Esophagus muscularis mucosa (tissue), 4 donors: ENCODE results near the gene DEPDC5. TPM values are rescaled to one million over a fixed set of nuclear protein-coding genes. Genes with fewer than 3 reads are reported as not detected.

Source experiments
- DNase-seq: peaks from one replicate; pipeline ENCODE4 v3.0.0-alpha.2; 2017; ENCODE audit errors: extremely low spot score
- H3K27ac ChIP-seq, 4 donors: fragments of 200-600 bp; sonication (generic); replicated peaks in 1 of 4; 1 replicate in 3 of 4; 2 replicates in 1 of 4; pipeline ENCODE4 v1.5.1; 2016 to 2019; ENCODE audit warnings: mild to moderate bottlenecking in 1 of 4
- H3K27me3 ChIP-seq, 4 donors: fragments of 200-600 bp; sonication (generic); one replicate each; pipeline versions ENCODE4 v1.5.1 to v1.6.0; 2016 to 2019
- H3K36me3 ChIP-seq, 4 donors: fragments of 200-600 bp; sonication (generic); one replicate each; pipeline ENCODE4 v1.5.1; 2016 to 2019
- H3K4me1 ChIP-seq, 4 donors: fragments of 200-600 bp; sonication (generic); one replicate each; pipeline ENCODE4 v1.5.1; 2016 to 2019
- H3K4me3 ChIP-seq, 4 donors: fragments of 200-600 bp; sonication (generic); 1 replicate in 2 of 4; 2 replicates in 2 of 4; pipeline ENCODE4 v1.5.1; 2016 to 2019; ENCODE audit warnings: mild to moderate bottlenecking in 4 of 4, moderate library complexity in 1 of 4
- H3K9me3 ChIP-seq, 4 donors: fragments of 200-600 bp; sonication (generic); 1 replicate in 3 of 4; 2 replicates in 1 of 4; pipeline ENCODE4 v1.5.1; 2016 to 2019
- CTCF ChIP-seq, 3 experiments: fragments of 200-600 bp in 2 of 3; fragments of 450-650 bp in 1 of 3; sonication (generic) in 2 of 3; IDR thresholded peaks; one replicate each; pipeline ENCODE4 v1.5.1; 2017 to 2019; ENCODE audit warnings: antibody characterized with exemption in 3 of 3, mild to moderate bottlenecking in 2 of 3, moderate library complexity in 1 of 3
- EP300 ChIP-seq: sonication (generic); formaldehyde crosslinking; IDR thresholded peaks from one replicate; pipeline ENCODE4 v1.6.1; 2017; ENCODE audit warnings: antibody characterized with exemption
- POLR2A ChIP-seq: fragments of 450-650 bp; IDR thresholded peaks from one replicate; pipeline ENCODE4 v1.6.1; 2017; ENCODE audit warnings: antibody characterized with exemption, moderate library complexity, mild to moderate bottlenecking, low read depth
- POLR2AphosphoS5 ChIP-seq, 2 donors: sonication (generic); formaldehyde crosslinking; IDR thresholded peaks; one replicate each; pipeline ENCODE4 v1.6.1; 2017; ENCODE audit warnings: antibody characterized with exemption in 2 of 2
- WGBS: methylation state at CpG from one replicate; pipeline ENCODE4 v1.1.5; 2018; 5-methylcytosine and 5-hydroxymethylcytosine counted together
- intact Hi-C: fragments of 100-400 bp; cut with DNase I; formaldehyde crosslinking; loops from one replicate; pipeline ENCODE4 v1.15.1; 2023
- total RNA-seq, 4 donors: library from RNA; depleted of rRNA; stranded (reverse); fragments of >200 nt; gene quantifications; one replicate each; pipeline versions ENCODE4 v1.1.0 to v1.2.1, GENCODE V29; 2016

DEPDC5 gene
- total RNA-seq, 4 donors from 2014 or later, result 7.3 to 15.8 (median 12.6) TPM

- peaks cover 0 to 13% (median 6%) of the 10 kb centered on the region in 4 donors for H3K36me3 ChIP-seq
- DNase-seq, result peak; percentile 99
- H3K27me3 ChIP-seq, result no peaks in the 10 kb centered on the region
- peak within 1 kb of the TSS; percentile 90 to 100 (median 100) for H3K4me3 ChIP-seq
- no peaks in the 10 kb centered on the region for H3K9me3 ChIP-seq
- WGBS, result 0% methylated on average over 17 of the region's 62 CpGs
- peak; percentile 60 for TF ChIP-seq POLR2A
- no peak for TF ChIP-seq EP300
- peak in 2 of 3 experiments; percentile 20 to 27 for TF ChIP-seq CTCF (IDR thresholded peaks at IDR 0.05)
- peak; percentile 92 to 95 for TF ChIP-seq POLR2AphosphoS5 (IDR thresholded peaks at IDR 0.05)
- peaks cover 42 to 58% (median 52%) of the 10 kb centered on the region in 4 donors for H3K4me1 ChIP-seq
- intact Hi-C loops, result loop anchor here (5.0 to 10.0 kb wide), 3 partner anchors 67 to 195 kb away; partner anchors contain the start of gene YWHAH
- peak within 1 kb of the TSS; percentile 86 to 91 (median 88) for H3K27ac ChIP-seq
Observed at GRCh38 chr22:31749636-31750364, 4.0 kb upstream of the DEPDC5 start, which contains the start of gene PRR14L. Gene PRR14L, minus strand, starts transcription at chr22:31750132. Its CDS starts 11,272 bp downstream, at chr22:31738860.

- H3K27me3 ChIP-seq, result no peaks in the 10 kb centered on the region
- 65% methylated on average over 16 of the region's 16 CpGs for WGBS
- peaks cover 0 to 12% (median 3%) of the 10 kb centered on the region in 4 donors for H3K36me3 ChIP-seq
- peaks cover 46 to 65% (median 56%) of the 10 kb centered on the region in 4 donors for H3K4me1 ChIP-seq
- no peak for DNase-seq
- peak overlapping the region; percentile 86 to 91 (median 88) for H3K27ac ChIP-seq
- intact Hi-C loops, result loop anchor here (10.0 kb wide), 1 partner anchor 194 kb away; the partner anchor contains the start of gene YWHAH
- H3K4me3 ChIP-seq, result peak overlapping the region; percentile 90 to 100 (median 100)
- H3K9me3 ChIP-seq, result no peaks in the 10 kb centered on the region
- TF ChIP-seq POLR2A, result no peak
- no peak for TF ChIP-seq CTCF (IDR thresholded peaks at IDR 0.05)
- TF ChIP-seq POLR2AphosphoS5 (IDR thresholded peaks at IDR 0.05), result no peak
Observed at GRCh38 chr22:31750365-31751284, 3.2 kb upstream of the DEPDC5 start.

GRCh38 chr22:31752096-31752847, 1.5 kb upstream of the DEPDC5 start:
- intact Hi-C loops, result loop anchor here (10.0 kb wide), 1 partner anchor 193 kb away; the partner anchor contains the start of gene YWHAH
- Histone ChIP-seq H3K36me3 (peaks cover 0 to 3% (median under 1%) of the 10 kb centered on the region in 4 donors), H3K27me3 (no peaks in the 10 kb centered on the region), H3K4me1 (peaks cover 46 to 62% (median 56%) of the 10 kb centered on the region in 4 donors), H3K4me3 (peak overlapping the region in 1 of 4 donors; percentile 96), H3K9me3 (no peaks in the 10 kb centered on the region), H3K27ac (peak overlapping the region; percentile 92 to 95 (median 95))
- TF ChIP-seq POLR2AphosphoS5 (IDR thresholded peaks at IDR 0.05) (no peak), EP300 (no peak), POLR2A (no peak), CTCF (IDR thresholded peaks at IDR 0.05) (no peak)
- DNase-seq, result no peak
- WGBS, result 84% methylated on average over 7 of the region's 7 CpGs

- peak overlapping the region; percentile 92 to 95 (median 95) for H3K27ac ChIP-seq
- peak overlapping the region; percentile 78 to 96 (median 91) for H3K4me3 ChIP-seq
- H3K4me1 ChIP-seq, result peaks cover 44 to 54% (median 50%) of the 10 kb centered on the region in 4 donors
- H3K27me3 ChIP-seq, result no peaks in the 10 kb centered on the region
- TF ChIP-seq POLR2AphosphoS5 (IDR thresholded peaks at IDR 0.05) (no peak), POLR2A (no peak), EP300 (no peak), CTCF (IDR thresholded peaks at IDR 0.05) (no peak)
- under 1% methylated on average over 15 of the region's 20 CpGs for WGBS
- H3K36me3 ChIP-seq, result peaks cover 0 to 10% (median 6%) of the 10 kb centered on the region in 4 donors
- intact Hi-C loops, result loop anchor here (10.0 kb wide), 1 partner anchor 192 kb away; the partner anchor contains the start of gene YWHAH
- no peaks in the 10 kb centered on the region for H3K9me3 ChIP-seq
- no peak for DNase-seq
Observed at GRCh38 chr22:31753005-31753633, 700 bp upstream of the DEPDC5 start.
